H4 (cell line): ENCODE data around the gene NHP2. TPM values are rescaled to one million over a fixed set of nuclear protein-coding genes. Genes with fewer than 3 reads are reported as not detected.
"Not testable (repeated sequence)": the region's sequence is repeated elsewhere in the genome, so short reads cannot be mapped to it uniquely, and the experiment has no call there.

Experiments used
- DNase-seq: peaks from one replicate; pipeline ENCODE4 v3.0.0-alpha.2; 2015; ENCODE audit warnings: low spot score
- total RNA-seq: library from RNA; depleted of rRNA; stranded (reverse); fragments of >200 nt; shearing (Covaris generic); gene quantifications from 2 replicates; pipeline ENCODE4 v1.2.3, GENCODE V29; 2014; rRNA removed

NHP2 gene
- total RNA-seq = 561 and 591 TPM in 2 replicates

GRCh38 chr5:178153530-178154340 lies at the start of gene NHP2:
Gene NHP2, minus strand, starts transcription at chr5:178153885. Its CDS starts 68 bp downstream, at chr5:178153817.
- peak; percentile 99 for DNase-seq

DNA sequence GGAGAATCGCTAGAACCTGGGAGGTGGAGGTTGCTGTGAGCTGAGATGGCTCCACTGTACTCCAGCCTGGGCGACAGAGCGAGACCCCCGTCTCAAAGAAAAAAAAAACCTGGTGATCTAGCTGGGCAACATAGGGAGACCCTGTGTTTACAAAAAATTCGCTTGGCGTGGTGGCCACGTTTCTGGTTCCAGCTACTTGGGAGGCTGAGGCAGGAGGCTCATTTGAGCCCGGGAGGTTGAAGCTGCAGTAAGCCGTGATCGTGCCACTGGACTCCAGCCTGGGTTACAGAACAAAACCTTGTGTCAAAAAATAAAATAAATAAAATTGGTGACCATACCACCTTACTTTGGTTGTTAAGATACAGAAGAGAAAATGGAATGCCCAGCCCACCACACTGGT lies 48.9 kb upstream of the NHP2 start:
- DNase-seq = no peak

- DNase-seq = no peak
These were observed 48.2 kb upstream of the NHP2 start for GRCh38 chr5:178201927-178202235.

DNA sequence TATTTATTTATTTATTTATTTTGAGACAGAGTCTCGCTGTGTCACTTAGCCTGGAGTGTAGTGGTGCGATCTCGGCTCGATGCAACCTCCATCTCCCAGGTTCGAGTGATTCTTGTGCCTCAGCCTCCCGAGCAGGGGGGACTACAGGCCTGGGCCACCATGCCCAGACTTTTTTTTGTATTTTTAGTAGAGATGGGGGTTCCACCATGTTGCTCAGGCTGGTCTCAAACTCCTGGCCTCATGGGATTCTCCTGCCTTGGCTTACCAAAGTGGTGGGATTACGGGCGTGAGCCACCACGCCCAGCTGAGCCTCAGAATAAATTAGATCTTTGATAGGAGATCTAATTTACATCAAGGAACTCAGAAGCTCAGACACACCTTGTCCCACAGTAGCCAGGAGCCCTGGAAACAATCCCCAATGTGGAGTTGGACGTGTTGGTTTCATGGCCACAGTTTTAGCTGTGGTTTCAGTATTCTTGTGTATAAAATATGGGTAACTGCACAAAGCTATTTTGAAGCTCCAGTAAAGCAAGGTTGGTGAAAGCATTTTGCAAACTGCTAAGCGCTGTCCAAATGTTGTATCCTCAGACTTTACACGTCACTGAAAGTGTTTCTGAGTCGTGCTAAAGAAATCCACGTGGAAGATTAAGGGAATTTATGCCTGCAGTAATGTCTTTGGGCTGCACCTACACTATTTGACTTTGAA lies 47.7 kb upstream of the NHP2 start:
- no peak for DNase-seq

- DNase-seq = no peak
These were observed 46.1 kb upstream of the NHP2 start for GRCh38 chr5:178199581-178200434.

DNA sequence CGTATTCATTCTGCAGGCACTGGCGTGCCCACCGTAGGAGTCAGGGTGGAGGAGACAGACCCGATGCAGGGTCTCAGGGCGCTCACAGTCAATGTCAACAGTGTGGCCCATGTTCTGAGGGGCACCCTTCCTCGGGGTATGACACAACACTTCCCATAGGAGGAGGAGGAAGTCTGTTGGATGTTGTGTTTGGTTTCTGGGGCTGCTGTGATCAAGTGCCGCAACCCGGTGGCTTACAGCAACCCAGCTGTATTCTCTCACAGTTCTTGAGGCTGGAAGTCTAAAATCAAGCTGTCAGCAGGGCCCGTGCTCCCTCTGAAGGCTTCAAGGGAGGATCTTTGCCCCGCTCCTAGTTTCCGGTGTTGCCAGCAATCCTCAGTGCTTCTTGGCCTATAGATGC lies 45.0 kb upstream of the NHP2 start:
- no peak for DNase-seq

DNA sequence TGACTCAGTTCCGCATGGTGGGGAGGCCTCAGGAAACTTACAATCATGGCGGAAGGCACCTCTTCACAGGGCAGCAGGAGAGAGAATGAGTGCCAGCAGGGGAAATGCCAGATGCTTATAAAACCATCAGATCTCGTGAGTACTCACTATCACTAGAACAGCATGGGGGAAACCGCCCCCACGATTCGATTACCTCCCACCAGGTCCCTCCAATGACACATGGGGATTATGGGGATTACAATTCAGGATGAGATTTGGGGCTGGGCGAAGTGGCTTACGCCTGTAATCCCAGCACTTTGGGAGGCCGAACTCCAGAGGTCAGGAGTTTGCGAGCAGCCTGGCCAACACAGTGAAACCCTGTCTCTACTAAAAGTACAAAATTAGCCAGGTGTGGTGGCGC lies 44.5 kb upstream of the NHP2 start:
- DNase-seq = not testable (repeated sequence)

DNA sequence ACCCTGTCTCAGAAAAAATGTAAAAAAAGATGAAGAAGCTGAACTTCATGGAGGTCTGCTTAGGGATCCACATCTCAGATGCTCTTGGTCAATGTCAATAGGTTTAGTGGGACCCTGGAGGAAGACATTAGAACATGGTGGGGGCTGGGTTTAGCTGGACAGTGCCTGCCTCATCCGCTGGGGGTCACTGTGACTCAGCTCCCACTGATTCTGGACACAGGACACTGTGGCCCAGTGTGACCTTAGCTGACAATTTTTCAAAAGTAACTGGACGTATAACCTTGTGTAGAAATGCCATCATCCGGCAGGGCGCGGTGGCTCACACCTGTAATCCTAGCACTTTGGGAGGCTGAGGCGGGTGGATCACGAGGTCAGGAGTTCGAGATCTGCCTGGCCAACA lies 43.3 kb upstream of the NHP2 start:
- DNase-seq = no peak

DNA sequence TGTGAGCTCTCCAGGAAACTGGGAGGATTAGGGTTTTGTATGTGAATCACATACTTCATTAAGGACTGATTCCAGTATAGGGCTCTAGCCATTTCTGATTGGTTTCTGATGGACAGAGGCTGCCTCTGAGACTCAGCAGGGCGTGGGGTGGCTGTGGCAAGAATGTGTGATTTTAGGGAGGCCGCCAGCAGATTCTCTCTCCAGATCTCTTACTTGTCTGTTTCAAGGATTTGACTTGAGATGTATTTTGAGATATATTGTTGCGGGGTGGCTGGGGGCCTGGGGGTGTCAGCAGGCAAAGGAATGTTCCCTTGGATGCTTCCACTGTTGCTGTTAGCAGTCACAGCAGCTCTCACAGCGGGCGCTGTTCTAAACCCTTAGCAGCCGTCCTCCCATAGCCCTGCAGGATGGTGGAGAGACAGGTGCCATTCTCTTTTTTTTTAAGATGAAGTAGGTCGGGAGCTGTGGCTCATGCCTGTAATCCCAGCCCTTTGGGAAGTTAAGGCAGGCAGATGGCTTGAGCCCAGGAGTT lies 42.7 kb upstream of the NHP2 start:
- no peak for DNase-seq

GRCh38 chr5:178194026-178194425 lies 40.3 kb upstream of the NHP2 start:
- no peak for DNase-seq

DNA sequence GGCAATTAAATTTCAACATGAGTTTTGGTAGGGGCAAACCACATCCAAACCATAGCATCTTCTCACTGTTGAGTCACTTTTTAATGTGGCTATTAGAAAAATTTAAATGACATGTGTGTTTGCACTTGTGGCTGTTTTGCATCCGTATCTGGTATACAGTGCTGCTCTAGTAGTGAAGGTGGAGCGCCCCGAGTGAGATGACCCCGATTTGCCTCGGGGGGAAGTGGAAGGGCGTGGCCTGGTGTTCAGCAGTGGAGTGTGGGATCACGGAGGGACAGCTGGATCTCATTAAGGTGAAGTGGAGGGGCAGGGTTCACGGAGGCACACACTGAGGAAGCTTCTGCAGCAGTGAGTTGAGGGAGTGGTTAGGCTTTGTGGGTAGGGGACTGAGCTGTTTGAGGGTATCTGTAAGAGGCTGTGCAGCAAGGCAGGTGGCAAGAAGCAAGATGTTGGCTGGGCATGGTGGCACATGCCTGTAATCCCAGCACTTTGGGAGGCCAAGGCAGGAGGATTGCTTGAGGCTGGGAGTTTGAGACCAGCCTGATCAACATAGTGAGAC lies 39.6 kb upstream of the NHP2 start:
- no peak for DNase-seq

DNA sequence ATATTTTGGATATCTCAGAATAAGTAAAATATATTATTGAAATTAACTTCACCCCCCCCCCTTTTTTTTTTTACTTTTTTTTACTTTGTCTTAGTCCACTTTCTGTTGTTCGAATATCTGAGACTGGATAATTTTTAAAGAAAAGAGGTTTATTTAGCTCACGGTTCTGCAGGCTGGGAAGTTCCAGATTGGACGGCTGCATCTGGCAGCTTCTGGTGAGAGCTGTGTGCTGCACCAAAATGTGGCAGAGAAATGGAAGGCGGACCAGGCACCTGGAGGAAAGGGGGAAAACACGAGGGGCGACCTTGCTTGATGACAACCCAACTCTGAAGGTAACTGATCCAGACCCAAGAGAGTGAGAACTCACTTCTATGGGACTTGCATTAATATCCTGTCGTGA lies 39.1 kb upstream of the NHP2 start:
- DNase-seq = no peak

- no peak for DNase-seq
These were observed 38.6 kb upstream of the NHP2 start for GRCh38 chr5:178192244-178192643.

DNA sequence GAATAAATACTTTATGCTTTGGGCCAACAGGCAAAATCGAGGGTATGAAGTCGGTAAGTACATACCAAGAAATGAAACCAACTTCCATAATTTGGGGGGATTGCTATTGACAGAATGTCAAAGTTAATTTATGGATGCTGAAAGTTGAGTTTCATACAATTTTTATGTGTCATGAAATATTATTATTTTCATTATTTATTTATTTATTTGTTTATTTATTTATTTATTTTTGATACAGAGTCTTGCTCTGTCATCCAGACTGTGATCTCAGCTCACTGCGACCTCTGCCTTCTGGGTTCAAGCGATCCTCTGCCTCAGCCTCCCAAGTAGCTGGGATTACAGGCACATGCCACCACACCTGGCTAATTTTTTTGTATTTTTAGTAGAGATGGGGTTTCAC lies 38.0 kb upstream of the NHP2 start:
- DNase-seq = no peak

GRCh38 chr5:178189433-178189832 lies 35.7 kb upstream of the NHP2 start:
- no peak for DNase-seq

DNA sequence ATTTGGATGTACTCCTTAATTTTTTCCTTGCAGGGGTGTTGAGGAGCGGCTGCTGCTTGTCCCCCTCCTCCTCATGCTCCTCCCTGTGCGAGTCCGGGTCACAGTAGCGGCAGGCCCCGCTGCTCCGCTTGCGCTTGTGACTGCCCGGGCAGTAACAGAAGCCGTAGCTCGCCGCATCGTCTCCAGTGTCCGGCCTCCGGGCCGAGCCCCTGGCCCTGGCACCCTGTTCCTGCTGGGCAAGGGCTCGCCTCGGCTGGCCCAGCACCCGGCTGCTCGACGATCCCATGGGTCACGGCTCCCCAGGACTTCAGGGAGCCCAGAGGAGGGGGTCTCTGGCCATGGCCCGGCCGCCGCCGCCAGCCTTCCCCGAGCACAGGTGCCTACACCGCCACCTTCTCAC lies 33.3 kb upstream of the NHP2 start, which contains the start of gene GMCL2:
Gene GMCL2 (minus strand): TSS at position 358 of the 400 bp plus-strand sequence. CDS start 72 bp downstream, at position 286.
- DNase-seq = no peak

- DNase-seq = no peak
These were observed 32.7 kb upstream of the NHP2 start for GRCh38 chr5:178186427-178186826.

DNA sequence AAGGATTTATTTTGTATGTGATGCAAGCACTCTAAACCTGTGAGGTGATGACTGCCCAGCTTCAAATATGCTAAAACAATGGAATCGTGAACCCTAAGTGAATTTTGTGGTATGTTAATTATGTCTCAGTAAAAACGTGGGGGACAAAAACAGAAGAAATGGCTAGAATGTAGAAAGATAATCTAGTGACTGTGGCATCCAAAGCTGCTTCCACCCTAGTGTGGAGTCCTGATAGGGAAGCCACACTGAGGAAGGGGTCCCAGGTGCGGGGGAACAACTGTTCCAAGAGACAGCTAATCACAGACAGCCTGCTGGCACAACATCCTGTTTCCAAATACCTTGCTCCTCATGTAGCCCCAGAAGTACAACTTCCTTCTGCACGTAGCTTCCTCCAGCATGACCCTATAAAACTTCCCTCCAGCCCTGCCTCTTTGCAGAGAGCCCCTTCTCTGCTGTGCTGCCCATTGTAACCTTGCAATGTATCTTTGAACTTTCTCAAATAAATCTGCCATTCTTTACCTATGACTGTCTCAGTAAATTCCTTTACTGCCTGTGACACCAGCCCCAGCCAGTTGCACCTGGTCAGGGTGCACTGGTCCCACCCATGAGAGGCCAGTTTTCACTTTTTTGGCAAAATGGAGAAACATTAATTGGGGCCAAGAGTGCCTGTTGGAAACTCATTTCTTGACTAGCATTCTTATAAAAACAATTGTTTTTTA lies 28.6 kb upstream of the NHP2 start:
- no peak for DNase-seq

DNA sequence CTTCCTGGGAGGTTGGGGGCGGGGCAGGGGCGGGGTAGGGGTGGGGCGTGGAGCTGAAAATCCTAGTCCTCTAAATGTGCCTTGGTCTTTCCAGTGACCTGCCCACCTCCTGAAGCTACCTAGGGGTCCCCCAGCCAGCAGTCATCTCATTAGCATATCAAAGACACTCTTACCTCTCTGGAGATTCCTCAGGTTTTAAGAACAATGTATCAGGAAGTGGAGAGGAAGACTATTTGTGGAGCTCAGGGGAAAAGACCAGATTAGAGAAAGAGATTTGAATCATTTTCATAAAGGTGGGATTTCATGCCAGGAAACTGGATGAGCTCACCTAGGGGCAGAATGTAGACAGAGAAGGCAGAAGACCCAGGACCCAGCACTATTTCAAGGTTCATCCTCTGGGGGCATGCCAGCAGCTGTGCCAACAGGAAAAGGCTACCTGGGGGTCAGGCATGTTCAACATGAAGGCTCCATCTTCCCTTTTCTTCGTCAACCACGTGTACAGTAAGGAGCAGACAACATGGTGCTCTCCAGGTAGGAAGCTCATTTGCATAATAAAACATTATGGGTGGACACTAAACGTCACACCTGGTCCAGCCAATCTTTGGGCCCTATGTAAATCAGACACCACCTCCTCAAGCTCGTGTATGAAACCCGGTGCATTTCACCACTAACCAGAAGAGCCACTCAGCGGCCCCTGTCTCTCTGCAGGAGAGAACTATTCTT lies 26.6 kb upstream of the NHP2 start:
- no peak for DNase-seq

DNA sequence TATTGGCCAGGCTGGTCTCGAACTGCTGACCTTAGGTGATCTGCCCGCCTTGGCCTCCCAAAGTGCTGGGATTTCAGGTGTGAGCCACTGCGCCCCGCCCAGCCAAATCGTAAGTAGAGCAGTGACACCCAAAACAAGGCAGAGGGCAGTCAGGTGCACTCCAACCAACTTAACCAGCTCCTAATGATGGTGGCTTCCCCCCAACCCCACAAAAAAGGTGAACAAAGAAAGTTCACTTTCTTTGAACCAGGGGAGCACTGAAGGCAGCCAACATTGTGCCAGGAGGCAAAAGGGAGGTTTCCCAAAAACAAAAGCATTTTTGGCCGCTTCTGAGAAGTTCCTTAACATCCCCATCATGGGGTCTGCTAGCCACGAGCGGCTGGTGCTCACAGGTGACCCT lies 23.9 kb upstream of the NHP2 start:
- DNase-seq = no peak
